DMS153 treated with DMSO at 0.1 percent for 48 hours (cell line): Measurements from ENCODE around the gene TERT.
"Not testable (repeated sequence)": the region's sequence is repeated elsewhere in the genome, so short reads cannot be mapped to it uniquely, and the experiment has no call there.

ENCODE experiments used
- DNase-seq: peaks from one replicate; lab custom pipeline; 2025; ENCODE audit not compliant: unreplicated experiment; lab: John Stamatoyannopoulos, UW

Gene TERT

DNA sequence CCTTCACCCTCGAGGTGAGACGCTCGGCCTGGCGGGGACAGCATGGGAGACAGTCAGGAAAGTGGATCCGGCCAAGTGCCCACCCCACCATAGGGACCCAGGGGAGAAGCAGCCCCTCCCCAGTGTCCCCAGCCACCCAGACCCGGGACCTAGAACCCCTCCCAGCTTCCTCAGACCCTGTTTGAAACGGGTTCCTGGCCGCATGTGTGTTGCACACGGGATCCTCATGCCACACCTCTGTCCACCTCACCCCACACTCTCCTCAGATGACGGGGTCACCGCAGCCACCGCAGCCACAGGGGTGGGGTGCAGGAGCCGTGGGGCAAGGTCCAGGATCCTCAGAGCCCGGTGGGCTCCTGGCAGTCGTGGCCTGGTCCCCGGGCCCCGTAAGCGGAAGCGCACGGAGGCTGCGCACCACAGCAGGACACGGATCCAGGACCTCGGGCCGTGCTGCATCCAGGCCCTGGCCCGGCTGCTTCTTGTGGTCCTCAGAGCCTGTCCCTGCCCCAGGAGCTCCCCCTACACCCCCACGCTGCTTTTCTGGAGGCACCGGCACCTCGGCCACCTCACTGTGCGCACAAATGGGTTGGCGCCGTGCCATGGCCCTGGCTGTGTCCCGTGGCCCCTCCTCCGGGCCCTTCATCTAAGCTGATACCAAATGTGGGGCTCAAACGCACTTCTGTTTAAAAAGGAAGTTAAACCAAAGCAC, 15.3 kb downstream of the TERT start:
- DNase-seq: no peak

DNA sequence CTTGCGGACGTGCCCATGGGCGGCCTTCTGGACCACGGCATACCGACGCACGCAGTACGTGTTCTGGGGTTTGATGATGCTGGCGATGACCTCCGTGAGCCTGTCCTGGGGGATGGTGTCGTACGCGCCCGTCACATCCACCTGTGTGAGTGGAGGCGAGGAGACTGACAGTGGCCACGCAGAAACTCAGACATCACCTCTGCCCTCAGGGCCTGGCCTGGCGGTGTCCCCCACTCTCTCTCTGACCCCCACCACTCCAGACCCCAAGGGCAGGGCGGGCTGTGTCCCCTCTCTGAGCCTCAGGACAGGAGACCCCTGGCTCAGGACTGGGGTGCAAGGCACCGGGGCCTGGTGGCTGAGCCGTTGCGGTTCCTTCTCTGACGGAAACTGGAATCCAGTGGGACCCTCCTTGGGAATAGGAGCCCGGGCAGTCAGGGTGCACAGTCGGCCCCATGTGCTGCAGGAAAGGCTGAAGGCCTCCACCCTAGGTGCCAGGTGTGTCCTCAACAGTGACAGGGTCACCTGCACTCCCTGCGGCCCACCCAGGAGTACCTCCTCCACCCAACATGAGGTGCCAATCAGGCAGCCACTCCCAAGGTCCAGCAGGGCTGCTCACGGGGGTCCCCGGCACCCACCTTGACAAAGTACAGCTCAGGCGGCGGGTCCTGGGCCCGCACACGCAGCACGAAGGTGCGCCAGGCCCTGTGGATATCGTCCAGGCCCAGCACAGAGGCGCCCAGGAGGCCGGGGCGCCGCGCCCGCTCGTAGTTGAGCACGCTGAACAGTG, 16.0 kb downstream of the TERT start:
- DNase-seq: no peak

GRCh38 chr5:1278216-1278615, 16.7 kb downstream of the TERT start:
- no peak for DNase-seq

DNA sequence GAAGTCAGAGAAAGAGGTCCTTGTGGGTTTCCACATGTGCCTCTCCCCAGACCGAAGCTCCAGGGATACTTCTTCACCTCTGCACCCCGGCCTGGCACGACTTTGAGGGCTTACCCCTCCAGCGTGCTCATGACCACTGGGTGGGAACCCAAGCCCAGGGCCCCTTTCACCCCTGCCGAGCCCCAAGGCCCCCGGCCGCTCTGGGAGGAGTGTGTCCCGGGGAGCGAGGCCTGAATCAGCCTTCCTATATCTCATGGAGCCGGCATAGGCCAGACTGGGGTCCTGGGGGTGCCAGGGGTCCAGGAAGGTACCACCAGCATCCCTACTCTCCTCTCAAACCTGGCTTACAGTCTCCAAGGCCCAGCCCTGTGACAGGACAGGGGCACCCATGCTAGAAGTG, 17.1 kb downstream of the TERT start:
- no peak for DNase-seq

DNA sequence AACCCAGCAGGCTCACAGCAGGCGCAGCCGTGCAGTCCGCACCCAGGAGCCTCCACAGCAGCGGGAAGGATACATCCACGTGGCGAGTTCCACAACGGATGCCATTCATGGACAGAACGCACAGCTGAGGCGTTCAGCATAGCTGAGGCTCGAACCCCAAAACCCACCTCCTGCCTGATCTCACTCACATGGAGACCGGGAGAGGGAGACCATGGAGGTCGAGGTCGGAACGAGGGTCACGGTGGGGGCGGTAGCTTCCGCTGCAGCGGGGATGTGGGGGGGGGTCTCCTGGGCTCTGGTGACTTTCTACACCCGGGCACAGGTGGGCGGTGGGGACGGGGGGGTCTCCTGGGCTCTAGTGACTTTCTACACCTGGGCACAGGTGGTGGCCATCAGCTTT, 17.5 kb downstream of the TERT start:
- no peak for DNase-seq

DNA sequence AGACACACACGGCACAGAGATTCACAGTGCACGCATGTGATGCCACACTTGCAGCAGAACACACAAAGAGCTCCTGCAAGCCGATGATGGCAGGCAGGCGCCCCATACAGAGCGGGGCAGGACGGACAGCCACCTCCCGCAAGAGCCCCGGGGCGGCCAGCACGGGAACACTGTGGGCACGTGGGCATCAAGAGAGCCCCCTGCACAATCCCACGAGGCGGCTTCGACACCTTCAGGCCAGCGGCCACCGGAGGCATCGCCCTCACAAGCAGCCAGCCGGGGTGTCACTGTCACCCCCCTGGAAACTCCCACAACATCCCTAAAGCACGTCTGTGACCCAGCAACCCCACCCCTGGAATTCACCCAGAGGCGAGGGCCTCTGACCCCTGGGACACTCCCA, 17.9 kb downstream of the TERT start:
- DNase-seq: no peak

GRCh38 chr5:1275397-1276391, 19.2 kb downstream of the TERT start:
- not testable (repeated sequence) for DNase-seq

DNA sequence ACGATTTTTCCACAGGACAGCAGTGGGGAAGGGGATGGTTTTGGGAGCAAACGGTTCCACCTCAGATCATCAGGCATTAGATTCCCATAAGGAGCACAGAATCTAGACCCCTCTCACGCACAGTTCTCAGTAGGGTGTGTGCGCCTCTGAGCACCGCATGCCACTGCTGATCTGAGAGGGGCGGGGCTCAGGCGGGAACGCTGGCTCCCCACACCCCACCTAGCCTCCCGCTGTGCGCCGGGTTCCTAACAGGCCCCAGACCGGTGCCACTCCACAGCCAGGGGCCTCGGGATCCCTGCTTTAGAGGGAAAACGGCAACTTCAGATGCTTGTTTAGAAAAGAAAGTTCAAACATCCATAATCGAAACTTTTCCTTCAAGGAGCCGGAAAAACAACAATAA, 20.4 kb downstream of the TERT start:
- DNase-seq: no peak

GRCh38 chr5:1273745-1274144, 21.1 kb downstream of the TERT start:
- no peak for DNase-seq

- no peak for DNase-seq
Observed at GRCh38 chr5:1272201-1272600, 22.7 kb downstream of the TERT start.

GRCh38 chr5:1270933-1271914, 23.6 kb downstream of the TERT start:
- no peak for DNase-seq

- no peak for DNase-seq
Observed at GRCh38 chr5:1270426-1270825, 24.4 kb downstream of the TERT start.

DNA sequence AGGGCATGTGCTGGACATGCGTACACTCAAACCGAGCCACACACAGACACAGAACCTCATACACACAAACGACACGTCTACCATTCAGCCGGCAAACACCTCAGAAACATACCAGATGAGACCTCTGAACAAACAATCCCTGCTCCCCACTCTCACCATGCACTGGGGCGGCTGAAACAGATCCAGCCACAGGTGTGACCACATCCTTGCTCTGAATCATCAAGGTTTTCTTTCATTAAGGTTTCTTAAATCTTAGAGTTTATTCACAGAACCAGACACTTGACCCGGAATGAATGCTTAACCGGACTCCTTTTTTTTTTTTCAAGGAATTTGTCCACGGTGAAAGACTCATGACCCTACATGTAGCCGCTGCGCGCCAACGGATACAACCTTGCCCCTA, 26.2 kb downstream of the TERT start:
- DNase-seq: no peak

DNA sequence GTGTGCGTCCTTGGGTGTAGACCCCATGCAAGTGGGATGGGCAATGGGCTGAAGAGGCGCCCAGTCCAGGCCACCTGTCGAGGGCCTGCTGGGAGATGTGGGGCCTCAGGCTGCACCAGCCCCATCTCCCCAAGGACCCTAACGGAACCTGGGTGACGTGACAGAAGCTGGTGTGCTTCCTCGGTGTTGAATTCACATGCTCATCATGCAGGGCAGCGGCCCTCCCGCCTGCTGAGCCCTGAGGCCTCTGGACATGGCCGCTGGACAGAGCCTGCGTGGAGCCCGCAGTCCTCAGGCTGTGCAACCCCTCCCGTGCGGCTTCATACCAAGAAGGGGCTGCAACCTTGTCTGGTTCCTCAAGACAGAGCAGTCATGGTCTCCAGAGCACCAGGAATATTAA, 26.8 kb downstream of the TERT start:
- DNase-seq: no peak

DNA sequence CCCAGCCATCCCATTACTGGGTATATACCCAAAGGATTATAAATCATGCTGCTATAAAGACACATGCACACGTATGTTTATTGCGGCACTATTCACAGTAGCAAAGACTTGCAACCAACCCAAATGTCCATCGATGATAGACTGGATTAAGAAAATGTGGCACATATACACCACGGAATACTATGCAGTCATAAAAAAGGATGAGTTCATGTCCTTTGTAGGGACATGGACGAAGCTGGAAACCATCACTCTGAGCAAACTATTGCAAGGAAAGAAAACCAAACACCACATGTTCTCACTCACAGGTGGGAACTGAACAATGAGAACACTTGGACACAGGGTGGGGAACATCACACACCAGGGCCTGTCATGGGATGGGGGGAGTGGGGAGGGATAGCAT, 27.4 kb downstream of the TERT start:
- not testable (repeated sequence) for DNase-seq

- no peak for DNase-seq
Observed at GRCh38 chr5:1266791-1267190, 28.1 kb downstream of the TERT start.

GRCh38 chr5:1265461-1266455, 29.1 kb downstream of the TERT start:
- DNase-seq: no peak

DNA sequence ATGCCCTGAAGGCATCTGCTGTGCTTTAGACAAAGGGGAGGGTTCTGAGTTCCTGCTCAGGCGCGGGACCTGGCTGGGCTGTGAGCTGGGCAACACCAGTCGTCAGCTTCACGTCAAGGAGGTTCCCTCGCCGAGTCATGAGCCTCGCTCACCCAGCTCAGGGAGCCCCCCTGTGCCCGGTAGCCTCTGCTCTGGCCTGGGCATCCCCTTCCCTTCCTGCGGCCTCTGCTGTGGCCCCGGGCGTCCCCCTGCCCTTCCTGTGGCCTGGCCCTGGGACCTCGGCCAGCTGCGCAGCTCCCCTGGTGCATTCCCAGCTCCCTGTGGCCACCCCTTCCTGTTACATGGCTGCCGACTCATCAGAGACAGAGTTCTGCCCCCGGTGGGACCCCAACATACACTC, 29.8 kb downstream of the TERT start:
- DNase-seq: no peak

- no peak for DNase-seq
Observed at GRCh38 chr5:1264211-1264610, 30.7 kb downstream of the TERT start.
